ENCODE measurements around the gene KLK5. TPM values are rescaled to one million over a fixed set of nuclear protein-coding genes. Genes with fewer than 3 reads are reported as not detected.
A peak's percentile ranks its signal among the peaks of the same experiment; 100 is the strongest.

The KLK5 gene
- total and polyA plus RNA-seq, 2 donors (not counting 1 experiment from before 2014, with no cell fraction given) = not detected

DNA sequence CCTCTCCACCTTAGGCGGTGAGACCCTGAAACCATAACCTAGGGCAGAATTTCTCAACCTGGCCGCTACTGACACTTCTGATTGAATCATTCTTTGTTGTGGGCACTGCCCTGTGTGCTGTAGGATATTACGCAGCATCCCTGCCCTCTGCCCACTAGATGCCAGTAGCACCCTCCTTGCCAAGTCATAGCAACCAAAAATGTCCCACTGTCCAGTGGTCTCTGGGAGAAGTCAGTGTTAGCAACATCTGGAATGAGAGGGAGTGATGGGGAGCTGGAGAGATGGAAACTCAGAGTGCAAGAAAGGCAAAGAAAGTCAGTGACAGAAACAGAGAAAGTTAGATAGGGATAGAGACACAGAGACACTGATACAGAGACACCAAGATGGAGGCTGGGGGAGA is 55.2 kb downstream of the KLK5 start:
- Histone ChIP-seq H3K4me1 (ENCODE audit: control insufficient read depth in 2 of 2, insufficient read depth in 2 of 2, low read length in 2 of 2) (peaks cover 19 to 22% of the 10 kb centered on the region in 2 donors), H3K27ac (ENCODE audit: low read length in 2 of 2) (peak overlapping the region; percentile 78 to 84), H2AFZ (ENCODE audit: insufficient read depth, low read depth, low read length, poor library complexity, severe bottlenecking) (no peak overlapping the region), H3K4me3 (ENCODE audit: control extremely low read depth in 1 of 5, extremely low read depth in 1 of 5, insufficient read depth in 1 of 5, low read depth in 2 of 5, low read length in 4 of 5) (no peak overlapping the region), H3K27me3 (replicated peaks in 1 of 4; ENCODE audit: control extremely low read depth in 1 of 4, control insufficient read depth in 3 of 4, insufficient read depth in 4 of 4, low read length in 3 of 4) (no peaks in the 10 kb centered on the region), H3K9me3 (ENCODE audit: control extremely low read depth in 1 of 3, control insufficient read depth in 2 of 3, insufficient read depth in 1 of 3, low read length in 2 of 3) (peaks cover 2 to 17% (median 12%) of the 10 kb centered on the region in 3 donors), H4K20me1 (ENCODE audit: control insufficient read depth, insufficient read depth, low read length, poor library complexity, severe bottlenecking) (no peaks in the 10 kb centered on the region), H3K36me3 (replicated peaks in 1 of 2; ENCODE audit: control extremely low read depth in 1 of 2, control insufficient read depth in 1 of 2, extremely low read depth in 1 of 2, insufficient read depth in 2 of 2, low read length in 1 of 2) (no peaks in the 10 kb centered on the region), H3K79me2 (ENCODE audit: control insufficient read depth, insufficient read depth, low read length) (no peaks in the 10 kb centered on the region), H3K4me2 (replicated peaks; ENCODE audit: low read depth, low read length, poor library complexity, severe bottlenecking) (peak overlapping the region; percentile 46), H3K9ac (ENCODE audit: low read length) (peak overlapping the region; percentile 3)
- ChIA-PET CTCF (interaction anchor here (2.5 kb wide), 1 partner anchor 25 kb away, joined by 10 read pairs; no protein-coding TSS in a partner anchor), POLR2A (interaction anchor here (0.6 kb wide), 1 partner anchor 569 kb away, joined by 4 read pairs; the partner anchor contains the start of gene KCNC3)
- Mint-ChIP-seq H3K4me3 (peak overlapping the region; percentile 13), H3K4me1 (peaks cover 44% of the 10 kb centered on the region), H3K27ac (peak overlapping the region; percentile 94), H3K27me3 (peaks cover 3% of the 10 kb centered on the region), H3K9me3 (ENCODE audit: insufficient read depth) (no peaks in the 10 kb centered on the region)
- TF ChIP-seq CTCF (IDR thresholded peaks at IDR 0.05) (no peak), EZH2 (IDR thresholded peaks at IDR 0.05; ENCODE audit: borderline replicate concordance, insufficient read depth, low read depth, low read length, poor library complexity, severe bottlenecking) (no peak)
- DNase-seq = no peak
- 92% methylated on average over 3 of the region's 3 CpGs for WGBS (ENCODE audit: insufficient coverage)
- intact Hi-C loops (cut with micrococcal nuclease) = loop anchor here (5.0 kb wide), 3 partner anchors 60 to 540 kb away; no protein-coding TSS in a partner anchor
- no peak for ATAC-seq (ENCODE audit: low read depth)

DNA sequence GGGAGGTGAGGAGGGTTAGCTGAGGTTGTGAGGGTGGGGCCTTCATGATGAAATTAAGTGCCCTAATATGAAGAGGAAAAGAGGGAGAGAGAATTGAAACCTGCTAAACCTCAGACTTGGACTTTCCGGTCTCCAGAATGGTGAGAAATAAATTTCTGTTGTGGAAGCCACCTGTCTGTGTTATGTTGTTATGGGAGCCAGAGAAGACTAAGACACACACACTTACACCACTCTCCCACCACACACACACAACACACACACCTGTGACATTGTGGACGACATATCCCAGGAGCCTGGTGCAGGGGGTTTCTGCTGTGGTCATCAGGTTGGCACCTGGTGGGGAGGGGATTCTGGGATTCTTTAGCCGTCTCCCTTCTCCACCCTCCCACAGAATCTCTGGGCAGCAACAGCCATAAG is 55.6 kb downstream of the KLK5 start:
- WGBS (ENCODE audit: insufficient coverage) = no CpG with 5 or more reads among the region's 3 CpGs
- no peaks in the 10 kb centered on the region for H4K20me1 ChIP-seq (ENCODE audit: control insufficient read depth, insufficient read depth, low read length, poor library complexity, severe bottlenecking)
- TF ChIP-seq EZH2 (IDR thresholded peaks at IDR 0.05; ENCODE audit: borderline replicate concordance, insufficient read depth, low read depth, low read length, poor library complexity, severe bottlenecking) (no peak), CTCF (IDR thresholded peaks at IDR 0.05) (no peak)
- H3K4me3 Mint-ChIP-seq = peak overlapping the region; percentile 66
- intact Hi-C loops (cut with micrococcal nuclease) = loop anchor here (5.0 kb wide), 3 partner anchors 60 to 540 kb away; no protein-coding TSS in a partner anchor
- DNase-seq (no peak), ATAC-seq (ENCODE audit: low read depth) (peak; percentile 12)
- H3K36me3 ChIP-seq (replicated peaks in 1 of 2; ENCODE audit: control extremely low read depth in 1 of 2, control insufficient read depth in 1 of 2, extremely low read depth in 1 of 2, insufficient read depth in 2 of 2, low read length in 1 of 2) = no peaks in the 10 kb centered on the region
- H3K27me3 ChIP-seq (replicated peaks in 1 of 4; ENCODE audit: control extremely low read depth in 1 of 4, control insufficient read depth in 3 of 4, insufficient read depth in 4 of 4, low read length in 3 of 4) = no peaks in the 10 kb centered on the region
- H3K4me3 ChIP-seq (ENCODE audit: control extremely low read depth in 1 of 5, extremely low read depth in 1 of 5, insufficient read depth in 1 of 5, low read depth in 2 of 5, low read length in 4 of 5) = no peak overlapping the region
- peaks cover 48% of the 10 kb centered on the region for H3K4me1 Mint-ChIP-seq
- H3K4me1 ChIP-seq (ENCODE audit: control insufficient read depth in 2 of 2, insufficient read depth in 2 of 2, low read length in 2 of 2) = peaks cover 19 to 22% of the 10 kb centered on the region in 2 donors
- H3K79me2 ChIP-seq (ENCODE audit: control insufficient read depth, insufficient read depth, low read length) = no peaks in the 10 kb centered on the region
- POLR2A ChIA-PET = interaction anchor here (0.6 to 1.1 kb wide), 2 partner anchors 92 to 568 kb away, joined by 3 to 4 read pairs; partner anchors contain the start of gene KCNC3
- peak overlapping the region; percentile 44 for H3K9ac ChIP-seq (ENCODE audit: low read length)
- H3K4me2 ChIP-seq (replicated peaks; ENCODE audit: low read depth, low read length, poor library complexity, severe bottlenecking) = peak overlapping the region; percentile 46
- H3K9me3 ChIP-seq (ENCODE audit: control extremely low read depth in 1 of 3, control insufficient read depth in 2 of 3, insufficient read depth in 1 of 3, low read length in 2 of 3) = peaks cover 2 to 17% (median 12%) of the 10 kb centered on the region in 3 donors
- H3K27me3 Mint-ChIP-seq = peaks cover under 1% of the 10 kb centered on the region
- peak overlapping the region; percentile 94 for H3K27ac Mint-ChIP-seq
- CTCF ChIA-PET = interaction anchor here (1.4 to 2.5 kb wide), 3 partner anchors 9 to 25 kb away, joined by 4 to 10 read pairs (median 6); no protein-coding TSS in a partner anchor
- H3K9me3 Mint-ChIP-seq (ENCODE audit: insufficient read depth) = no peaks in the 10 kb centered on the region
- peak overlapping the region; percentile 78 to 84 for H3K27ac ChIP-seq (ENCODE audit: low read length in 2 of 2)
- no peak overlapping the region for H2AFZ ChIP-seq (ENCODE audit: insufficient read depth, low read depth, low read length, poor library complexity, severe bottlenecking)
